Upper lobe of left lung (tissue), 6 donors: ENCODE measurements around the gene LCE2A. TPM values are rescaled to one million over a fixed set of nuclear protein-coding genes. Genes with fewer than 3 reads are reported as not detected.

ENCODE experiments used
- ATAC-seq, 2 donors: fragments of 200-7000 bp; cut with Tn5 transposase; one replicate each; pipeline ENCODE4 v1.9.1; 2022; ENCODE audit warnings: mild to moderate bottlenecking in 2 of 2, moderate library complexity in 2 of 2; ENCODE audit not compliant: low FRiP score in 2 of 2
- DNase-seq, 2 donors: peaks; one replicate each; pipeline ENCODE4 v3.0.0-alpha.2; 2019 to 2020
- H3K27ac ChIP-seq, 4 donors: fragments of 200-600 bp; sonication (generic); one replicate each; pipeline ENCODE4 v1.5.1; 2016 to 2019
- H3K27me3 ChIP-seq, 4 donors: fragments of 200-600 bp; sonication (generic); one replicate each; pipeline ENCODE4 v1.5.1; 2017 to 2019
- H3K36me3 ChIP-seq, 4 donors: fragments of 200-600 bp; sonication (generic); one replicate each; pipeline ENCODE4 v1.5.1; 2016 to 2019
- H3K4me1 ChIP-seq, 4 donors: fragments of 200-600 bp; sonication (generic); one replicate each; pipeline ENCODE4 v1.5.1; 2018 to 2019
- H3K4me3 ChIP-seq, 4 donors: fragments of 200-600 bp; sonication (generic); one replicate each; pipeline ENCODE4 v1.5.1; 2017 to 2019; ENCODE audit warnings: mild to moderate bottlenecking in 2 of 4, moderate library complexity in 1 of 4
- H3K9me3 ChIP-seq, 4 donors: fragments of 200-600 bp; sonication (generic); one replicate each; pipeline ENCODE4 v1.5.1; 2018 to 2019
- CTCF ChIP-seq, 6 experiments: fragments of 450-650 bp in 4 of 6; fragments of 200-600 bp in 2 of 6; sonication (generic) in 2 of 6; IDR thresholded peaks; one replicate each; pipeline ENCODE4 v1.5.1; 2016 to 2019; ENCODE audit warnings: antibody characterized with exemption in 6 of 6
- EP300 ChIP-seq, 4 donors: sonication (generic); formaldehyde crosslinking; IDR thresholded peaks; one replicate each; pipeline ENCODE4 v1.5.1; 2017; ENCODE audit warnings: antibody characterized with exemption in 4 of 4, control low read depth in 2 of 4
- POLR2A ChIP-seq, 4 donors: fragments of 450-650 bp; IDR thresholded peaks; one replicate each; pipeline ENCODE4 v1.5.1; 2016 to 2017; ENCODE audit warnings: antibody characterized with exemption in 4 of 4, mild to moderate bottlenecking in 2 of 4
- POLR2AphosphoS5 ChIP-seq, 2 donors: sonication (generic); formaldehyde crosslinking; IDR thresholded peaks; one replicate each; pipeline ENCODE4 v1.5.1; 2017; ENCODE audit warnings: antibody characterized with exemption in 2 of 2
- WGBS, 2 donors: methylation state at CpG; one replicate each; pipeline ENCODE4 v1.1.5; 2017 to 2018; 5-methylcytosine and 5-hydroxymethylcytosine counted together
- total RNA-seq, 6 donors: library from RNA; depleted of rRNA in 4 of 6; stranded (reverse); fragments of >200 nt in 4 of 6; gene quantifications; one replicate each; pipeline versions ENCODE4 v1.1.0 to v1.2.1, GENCODE V29; 2016 to 2021
- donor health status: DM: no; HTN: no; CAD: no; lungs with moderate emphysema.
- donor health status: DM: no; HTN: yes; CAD: no; lungs with severe emphysema.

Gene LCE2A
- not detected for total RNA-seq

GRCh38 chr1:152697701-152698600 is at the start of gene LCE2A:
Gene LCE2A, plus strand, starts transcription at chr1:152698345. Its CDS starts 557 bp downstream, at chr1:152698902.
- Histone ChIP-seq H3K27me3 (no peaks in the 10 kb centered on the region), H3K4me3 (no peak within 1 kb of the TSS), H3K4me1 (no peaks in the 10 kb centered on the region), H3K9me3 (no peaks in the 10 kb centered on the region), H3K27ac (no peak within 1 kb of the TSS), H3K36me3 (no peaks in the 10 kb centered on the region)
- no peak for DNase-seq
- ATAC-seq, result no peak
- 33 to 49% methylated on average over 3 to 4 of the region's 4 CpGs for WGBS, 2 donors
- TF ChIP-seq CTCF (IDR thresholded peaks at IDR 0.05) (no peak), POLR2AphosphoS5 (IDR thresholded peaks at IDR 0.05) (no peak), POLR2A (IDR thresholded peaks at IDR 0.05) (no peak), EP300 (IDR thresholded peaks at IDR 0.05) (no peak)

- H3K27me3 ChIP-seq, result no peaks in the 10 kb centered on the region
- DNase-seq (no peak), ATAC-seq (peak in 1 of 2 donors; percentile 56)
- no peaks in the 10 kb centered on the region for H3K4me1 ChIP-seq
- no peaks in the 10 kb centered on the region for H3K36me3 ChIP-seq
- H3K9me3 ChIP-seq, result no peaks in the 10 kb centered on the region
- no peak overlapping the region for H3K4me3 ChIP-seq
- no peak for TF ChIP-seq EP300 (IDR thresholded peaks at IDR 0.05)
- no peak for TF ChIP-seq POLR2AphosphoS5 (IDR thresholded peaks at IDR 0.05)
- TF ChIP-seq CTCF (IDR thresholded peaks at IDR 0.05), result peak in 4 of 6 experiments; percentile 16 to 46 (median 23)
- 29 to 36% methylated on average over 10 of the region's 10 CpGs for WGBS, 2 donors
- no peak overlapping the region for H3K27ac ChIP-seq
Measured at GRCh38 chr1:152654110-152654509, 44.0 kb upstream of the LCE2A start.

GRCh38 chr1:152656459-152656858 is 41.7 kb upstream of the LCE2A start:
- Histone ChIP-seq H3K27ac (no peak overlapping the region), H3K36me3 (no peaks in the 10 kb centered on the region), H3K4me3 (no peak overlapping the region), H3K27me3 (no peaks in the 10 kb centered on the region), H3K4me1 (no peaks in the 10 kb centered on the region), H3K9me3 (no peaks in the 10 kb centered on the region)
- 61 to 65% methylated on average over 2 of the region's 2 CpGs for WGBS, 2 donors
- no peak for TF ChIP-seq POLR2AphosphoS5 (IDR thresholded peaks at IDR 0.05)
- no peak for TF ChIP-seq EP300 (IDR thresholded peaks at IDR 0.05)
- TF ChIP-seq CTCF (IDR thresholded peaks at IDR 0.05), result no peak
- TF ChIP-seq POLR2A (IDR thresholded peaks at IDR 0.05), result no peak
- no peak for ATAC-seq
- no peak for DNase-seq

- 91 to 93% methylated on average over 4 of the region's 4 CpGs for WGBS, 2 donors
- no peak for DNase-seq
- no peak overlapping the region for H3K27ac ChIP-seq
Measured at GRCh38 chr1:152657677-152658076, 40.5 kb upstream of the LCE2A start.

More at GRCh38 chr1:152657677-152658076, 40.5 kb upstream of the LCE2A start:
- no peaks in the 10 kb centered on the region for H3K9me3 ChIP-seq
- no peaks in the 10 kb centered on the region for H3K27me3 ChIP-seq
- no peak for ATAC-seq
- H3K4me3 ChIP-seq, result no peak overlapping the region
- H3K36me3 ChIP-seq, result no peaks in the 10 kb centered on the region
- no peak for TF ChIP-seq POLR2A (IDR thresholded peaks at IDR 0.05)
- no peak for TF ChIP-seq CTCF (IDR thresholded peaks at IDR 0.05)
- TF ChIP-seq POLR2AphosphoS5 (IDR thresholded peaks at IDR 0.05), result no peak
- no peak for TF ChIP-seq EP300 (IDR thresholded peaks at IDR 0.05)
- H3K4me1 ChIP-seq, result no peaks in the 10 kb centered on the region
